Fibroblast of upper back skin (primary cell): ENCODE measurements around the gene CSGALNACT2.
"Not testable (repeated sequence)": the region's sequence is repeated elsewhere in the genome, so short reads cannot be mapped to it uniquely, and the experiment has no call there.

Source experiments
- DNase-seq: peaks from one replicate; pipeline ENCODE4 v3.0.0-alpha.2; 2013

Gene CSGALNACT2, protein sequence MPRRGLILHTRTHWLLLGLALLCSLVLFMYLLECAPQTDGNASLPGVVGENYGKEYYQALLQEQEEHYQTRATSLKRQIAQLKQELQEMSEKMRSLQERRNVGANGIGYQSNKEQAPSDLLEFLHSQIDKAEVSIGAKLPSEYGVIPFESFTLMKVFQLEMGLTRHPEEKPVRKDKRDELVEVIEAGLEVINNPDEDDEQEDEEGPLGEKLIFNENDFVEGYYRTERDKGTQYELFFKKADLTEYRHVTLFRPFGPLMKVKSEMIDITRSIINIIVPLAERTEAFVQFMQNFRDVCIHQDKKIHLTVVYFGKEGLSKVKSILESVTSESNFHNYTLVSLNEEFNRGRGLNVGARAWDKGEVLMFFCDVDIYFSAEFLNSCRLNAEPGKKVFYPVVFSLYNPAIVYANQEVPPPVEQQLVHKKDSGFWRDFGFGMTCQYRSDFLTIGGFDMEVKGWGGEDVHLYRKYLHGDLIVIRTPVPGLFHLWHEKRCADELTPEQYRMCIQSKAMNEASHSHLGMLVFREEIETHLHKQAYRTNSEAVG

DNA sequence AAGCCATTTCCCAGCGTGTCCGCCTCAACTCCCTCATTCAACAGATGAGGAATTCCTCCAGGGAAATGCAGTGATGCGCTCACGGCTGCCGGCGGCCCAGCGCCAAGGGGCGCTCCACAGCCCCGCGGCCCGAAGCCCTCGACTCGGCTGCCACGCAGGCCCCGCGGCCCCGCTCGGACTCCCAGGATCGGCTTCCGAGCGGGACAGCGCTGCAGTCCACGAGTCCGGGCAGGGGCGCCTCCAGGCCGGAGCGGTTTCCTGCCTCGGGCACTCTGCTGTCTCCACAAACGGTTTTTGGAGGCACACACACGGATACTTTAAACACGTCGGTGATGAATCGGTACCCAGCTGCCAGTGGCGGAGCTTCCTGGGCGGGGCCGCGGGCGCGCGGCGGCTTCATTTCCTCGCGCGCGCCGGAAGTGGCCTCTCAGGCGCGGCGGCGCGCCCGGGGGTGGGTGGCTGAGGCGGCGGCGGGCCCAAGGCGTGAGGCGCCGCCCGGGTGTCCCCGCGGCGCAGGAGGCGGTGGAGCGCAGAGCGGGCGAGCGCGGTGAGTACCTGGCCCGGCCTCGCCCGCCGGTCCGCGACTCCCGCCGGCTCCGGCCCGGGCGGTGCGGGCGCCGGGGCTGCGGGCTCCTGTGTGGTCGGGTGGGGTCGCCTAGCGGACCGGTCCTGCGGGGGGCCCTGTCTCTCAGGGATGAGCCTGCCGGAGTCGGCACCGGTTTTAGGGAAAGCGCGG, at the start of gene CSGALNACT2:
Gene CSGALNACT2 (plus strand): TSS at position 425 of the 736 bp plus-strand sequence. CDS start 16,705 bp downstream, outside the sequence.
- DNase-seq, result peak; percentile 83

DNA sequence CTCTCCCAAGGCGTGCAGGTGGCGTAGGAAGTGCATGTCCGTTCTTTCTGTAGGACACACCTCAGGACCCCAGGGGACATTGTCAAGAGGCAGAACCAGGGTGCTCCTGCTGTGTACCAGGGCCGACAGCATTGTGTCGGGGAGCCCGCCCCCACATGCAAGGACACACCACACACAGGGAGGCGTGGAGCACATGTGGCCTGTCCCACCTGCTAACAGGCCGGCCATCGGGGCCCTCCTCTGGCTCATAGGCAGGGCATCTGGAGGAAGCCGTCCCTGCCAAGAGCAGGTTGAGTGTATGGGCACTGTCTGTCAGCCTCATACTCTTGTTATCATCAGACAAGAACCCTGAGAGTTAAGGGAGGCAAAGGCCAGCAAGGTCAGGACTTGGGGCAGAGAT, 48.7 kb upstream of the CSGALNACT2 start:
- no peak for DNase-seq

DNA sequence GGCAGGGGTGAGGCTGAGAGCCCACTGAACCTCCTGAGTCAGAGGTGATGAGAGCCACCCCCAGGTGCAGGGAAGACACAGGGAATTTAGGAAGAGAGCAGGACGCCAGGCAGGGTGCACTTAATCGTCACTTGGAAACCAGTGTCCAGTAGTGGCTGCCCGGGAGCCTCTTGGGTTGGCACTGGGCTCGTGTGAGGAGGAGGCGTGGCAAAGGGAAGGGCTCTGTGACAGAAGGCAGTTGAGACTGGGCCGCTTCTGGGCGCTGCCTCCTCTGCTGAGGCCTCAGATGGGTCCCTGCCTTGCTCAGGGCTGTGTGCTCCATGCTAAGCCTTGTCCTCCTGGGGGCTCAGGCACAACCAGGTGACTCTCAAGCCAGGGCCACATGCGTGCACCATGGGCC, 48.1 kb upstream of the CSGALNACT2 start:
- no peak for DNase-seq

DNA sequence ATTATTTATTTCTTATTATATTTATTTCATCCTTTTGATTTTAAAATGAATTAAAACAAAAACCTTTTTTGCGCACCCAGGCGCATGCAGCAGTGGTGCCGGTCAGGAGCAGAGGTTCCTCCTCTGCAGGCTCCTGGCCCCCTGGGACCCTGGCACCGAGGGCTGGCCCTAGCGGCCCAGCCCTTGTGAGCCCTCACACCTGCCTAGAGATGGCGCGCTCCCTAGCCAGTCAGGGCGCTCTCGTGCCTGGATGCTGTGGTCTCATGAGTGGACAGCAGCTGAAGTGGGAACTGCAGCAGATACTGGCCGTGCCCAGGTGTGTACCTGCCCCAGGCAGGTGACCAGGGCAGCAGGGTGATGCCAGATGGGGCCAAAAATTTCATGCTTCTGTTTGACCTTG, 47.6 kb upstream of the CSGALNACT2 start:
- DNase-seq, result no peak

DNA sequence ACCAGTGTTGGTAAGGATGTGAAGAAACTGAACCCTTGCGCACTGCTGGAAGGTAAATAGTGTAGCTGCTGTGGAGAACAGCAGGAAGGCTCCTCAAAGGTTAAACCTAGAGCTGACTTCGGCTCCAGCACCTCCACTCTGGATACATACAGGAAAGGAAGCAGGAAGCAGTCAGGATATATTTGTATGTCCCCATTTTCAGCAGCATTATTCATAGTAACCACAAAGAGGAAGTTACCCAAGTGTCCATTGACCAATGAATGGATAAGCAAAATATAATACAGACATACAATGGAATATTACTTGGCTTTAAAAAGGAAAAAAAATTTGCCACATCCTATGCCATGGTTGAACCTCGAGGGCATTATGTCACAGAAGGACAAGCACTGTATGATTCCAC, 46.4 kb upstream of the CSGALNACT2 start:
- DNase-seq, result no peak

DNA sequence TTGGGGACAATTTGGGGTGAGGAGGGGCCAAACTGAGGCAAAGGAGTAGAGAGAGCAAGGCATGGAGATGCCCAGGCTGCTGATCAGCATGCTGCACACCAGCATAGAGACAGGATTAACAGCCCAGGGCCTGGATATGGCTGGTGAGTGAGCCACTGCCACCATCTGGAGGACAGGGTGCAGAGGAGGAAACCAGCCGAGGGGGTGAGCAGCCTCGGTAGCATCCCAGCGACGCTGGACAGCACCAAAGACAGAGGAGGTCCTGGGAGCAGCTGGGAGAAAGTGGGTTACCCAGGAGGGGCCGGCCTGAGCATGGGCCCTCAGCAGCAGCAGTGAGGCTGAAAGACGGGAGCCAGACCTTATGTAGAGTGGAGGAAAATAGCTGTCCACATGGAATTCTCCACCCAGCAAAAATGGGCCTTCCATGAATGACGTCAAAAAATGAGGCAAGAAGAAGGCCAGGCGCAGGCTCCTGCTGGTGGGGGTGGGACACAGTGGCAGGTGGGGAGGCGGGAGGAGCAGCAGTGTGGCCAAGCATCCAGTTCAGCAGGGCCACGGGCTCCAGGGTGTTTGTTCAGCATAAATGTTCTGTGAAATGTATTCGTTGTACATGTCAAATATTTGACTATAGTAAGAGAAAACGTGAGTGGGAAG, 44.7 kb upstream of the CSGALNACT2 start:
- DNase-seq, result no peak

DNA sequence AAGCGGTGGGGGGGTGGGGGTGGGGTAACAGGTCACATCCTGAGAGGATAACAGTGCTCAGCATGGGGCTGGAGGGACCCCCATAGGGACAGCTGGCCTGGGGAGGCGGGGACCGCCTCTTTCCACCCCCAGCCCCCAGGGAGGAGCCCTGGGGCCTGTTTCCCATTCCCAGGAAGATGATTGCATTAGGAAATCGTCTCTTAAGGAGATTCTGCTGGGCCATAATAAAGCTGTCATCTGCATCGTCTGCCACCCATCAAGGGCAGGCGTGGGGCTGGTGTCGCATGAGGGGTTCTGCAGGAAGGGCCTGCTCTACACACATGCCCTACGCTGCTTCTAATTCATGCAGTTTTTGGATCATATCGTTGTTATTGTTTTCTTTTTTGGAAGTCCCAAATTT, 44.2 kb upstream of the CSGALNACT2 start:
- no peak for DNase-seq

DNA sequence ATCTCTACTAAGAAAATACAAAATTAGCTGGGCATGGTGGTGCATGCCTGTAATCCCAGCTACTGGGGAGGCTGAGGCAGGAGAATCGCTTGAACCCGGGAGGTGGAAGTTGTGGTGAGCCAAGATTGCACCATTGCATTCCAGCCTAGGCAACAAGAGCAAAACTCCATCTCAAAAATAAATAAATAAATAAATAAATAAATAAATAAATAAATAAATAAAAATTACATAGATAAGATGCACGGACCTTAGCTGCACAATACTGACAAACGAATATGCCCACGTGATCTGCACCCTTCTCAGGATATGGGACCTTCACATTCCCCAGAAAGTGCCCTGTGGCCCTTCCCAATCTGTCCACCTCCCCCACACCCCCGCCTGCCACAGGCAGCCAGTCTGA, 38.9 kb upstream of the CSGALNACT2 start:
- DNase-seq, result not testable (repeated sequence)

DNA sequence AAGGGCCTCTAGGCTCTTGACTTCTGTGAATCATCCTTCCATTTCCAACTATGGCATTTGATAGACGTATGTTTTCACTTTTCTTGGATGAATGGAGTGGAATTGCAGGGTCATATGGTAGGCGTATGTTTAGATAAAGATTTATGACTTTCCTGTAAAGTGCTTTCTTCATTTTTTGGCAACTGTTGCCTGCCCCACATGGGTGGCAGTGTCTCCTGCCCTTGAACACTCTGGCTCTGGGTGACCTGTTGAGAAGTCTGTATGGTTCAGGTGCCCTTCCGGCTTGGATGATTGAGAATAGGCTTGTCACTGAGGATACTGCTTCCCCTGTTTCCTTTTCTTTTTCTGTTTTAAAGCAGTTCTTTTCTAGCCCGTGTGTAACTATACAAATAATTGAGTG, 38.3 kb upstream of the CSGALNACT2 start:
- DNase-seq, result no peak

DNA sequence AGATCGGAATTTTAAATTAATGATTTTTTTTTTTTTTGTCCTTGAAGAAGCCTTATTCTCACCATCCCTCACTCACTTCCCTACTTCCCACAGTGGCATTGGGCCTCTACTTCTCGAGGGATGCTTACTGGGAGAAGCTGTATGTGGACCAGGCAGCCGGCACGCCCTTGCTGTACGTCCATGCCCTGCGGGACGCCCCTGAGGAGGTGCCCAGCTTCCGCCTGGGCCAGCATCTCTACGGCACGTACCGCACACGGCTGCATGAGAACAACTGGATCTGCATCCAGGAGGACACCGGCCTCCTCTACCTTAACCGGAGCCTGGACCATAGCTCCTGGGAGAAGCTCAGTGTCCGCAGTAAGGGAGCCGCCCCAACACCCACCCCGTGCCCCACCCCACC, 37.9 kb upstream of the CSGALNACT2 start:
- DNase-seq, result no peak

DNA sequence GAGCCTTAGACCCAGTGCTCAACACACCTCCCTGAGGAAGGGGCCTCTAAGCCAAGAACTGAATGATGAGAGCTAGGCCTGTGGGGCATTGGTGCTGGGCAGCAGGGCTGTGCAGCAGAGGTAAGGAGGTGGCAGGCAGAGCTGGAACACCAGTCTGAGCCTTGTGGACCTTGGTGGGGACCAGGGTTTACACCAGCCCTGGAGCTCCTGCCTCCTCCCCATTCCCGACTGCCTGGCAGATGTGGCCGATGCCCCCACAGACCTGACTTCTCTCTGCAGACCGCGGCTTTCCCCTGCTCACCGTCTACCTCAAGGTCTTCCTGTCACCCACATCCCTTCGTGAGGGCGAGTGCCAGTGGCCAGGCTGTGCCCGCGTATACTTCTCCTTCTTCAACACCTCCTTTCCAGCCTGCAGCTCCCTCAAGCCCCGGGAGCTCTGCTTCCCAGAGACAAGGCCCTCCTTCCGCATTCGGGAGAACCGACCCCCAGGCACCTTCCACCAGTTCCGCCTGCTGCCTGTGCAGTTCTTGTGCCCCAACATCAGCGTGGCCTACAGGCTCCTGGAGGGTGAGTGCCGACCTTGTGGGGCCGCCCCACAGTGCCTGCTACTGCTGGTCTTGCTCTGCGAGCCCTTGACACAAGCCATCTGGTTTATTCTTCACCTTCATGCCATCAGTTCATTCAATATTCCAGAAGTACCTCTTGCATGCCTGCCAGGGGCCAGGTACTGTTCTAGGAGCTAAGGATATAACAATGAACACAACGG, 36.0 kb upstream of the CSGALNACT2 start:
- DNase-seq, result no peak

DNA sequence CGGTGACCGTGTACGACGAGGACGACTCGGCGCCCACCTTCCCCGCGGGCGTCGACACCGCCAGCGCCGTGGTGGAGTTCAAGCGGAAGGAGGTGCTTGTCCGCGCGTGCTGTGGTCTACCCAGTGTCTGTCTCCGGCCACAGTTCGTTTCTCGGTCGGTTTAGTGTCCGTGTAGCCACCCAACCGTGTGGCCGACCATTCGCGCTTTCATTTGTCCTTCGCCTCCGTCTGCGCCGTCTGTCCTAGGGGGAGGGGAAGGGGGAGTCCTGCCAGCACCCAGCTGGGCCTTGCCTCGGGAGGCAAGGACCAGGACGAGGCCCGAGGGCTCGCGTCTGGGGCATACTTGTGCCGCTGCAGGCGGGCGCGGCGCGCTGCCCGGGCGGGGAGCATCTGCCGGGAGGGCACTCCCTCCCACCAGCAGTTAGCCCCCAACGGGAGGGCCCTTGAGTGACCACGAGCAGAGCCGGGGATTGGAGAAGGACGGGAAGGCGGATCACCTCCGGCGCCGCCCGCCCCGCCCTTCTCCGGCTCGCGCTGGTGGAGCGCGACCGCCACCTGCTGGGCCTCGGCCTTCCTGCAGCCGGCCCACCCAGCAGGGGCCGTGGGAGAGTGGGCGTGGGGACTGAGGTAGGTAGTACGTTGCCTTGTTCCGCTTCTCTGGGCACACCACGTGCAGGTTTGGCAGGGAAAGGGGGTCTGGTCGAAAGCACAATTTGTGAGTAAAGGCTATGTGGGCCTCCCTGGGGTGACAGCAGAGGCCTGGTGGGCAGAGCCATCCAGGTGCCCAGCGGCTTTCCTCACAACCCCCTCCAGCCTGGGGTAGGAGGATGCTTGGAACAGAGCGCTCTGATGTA, 32.9 kb upstream of the CSGALNACT2 start:
- DNase-seq, result peak; percentile 75

DNA sequence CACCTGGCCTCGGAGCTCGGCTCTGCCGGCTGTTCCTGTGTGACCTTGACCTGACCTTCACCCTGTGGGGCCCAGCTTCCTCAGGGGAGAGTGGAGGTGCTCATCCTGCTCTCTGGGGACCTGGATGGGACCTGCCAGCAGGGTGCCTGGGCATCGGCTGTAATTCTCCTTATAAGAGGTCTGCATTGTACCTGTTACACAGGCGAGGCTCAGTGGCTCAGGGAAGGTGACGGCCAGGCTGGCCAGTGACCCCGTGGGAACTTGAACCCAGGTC, 32.4 kb upstream of the CSGALNACT2 start:
- DNase-seq, result no peak

DNA sequence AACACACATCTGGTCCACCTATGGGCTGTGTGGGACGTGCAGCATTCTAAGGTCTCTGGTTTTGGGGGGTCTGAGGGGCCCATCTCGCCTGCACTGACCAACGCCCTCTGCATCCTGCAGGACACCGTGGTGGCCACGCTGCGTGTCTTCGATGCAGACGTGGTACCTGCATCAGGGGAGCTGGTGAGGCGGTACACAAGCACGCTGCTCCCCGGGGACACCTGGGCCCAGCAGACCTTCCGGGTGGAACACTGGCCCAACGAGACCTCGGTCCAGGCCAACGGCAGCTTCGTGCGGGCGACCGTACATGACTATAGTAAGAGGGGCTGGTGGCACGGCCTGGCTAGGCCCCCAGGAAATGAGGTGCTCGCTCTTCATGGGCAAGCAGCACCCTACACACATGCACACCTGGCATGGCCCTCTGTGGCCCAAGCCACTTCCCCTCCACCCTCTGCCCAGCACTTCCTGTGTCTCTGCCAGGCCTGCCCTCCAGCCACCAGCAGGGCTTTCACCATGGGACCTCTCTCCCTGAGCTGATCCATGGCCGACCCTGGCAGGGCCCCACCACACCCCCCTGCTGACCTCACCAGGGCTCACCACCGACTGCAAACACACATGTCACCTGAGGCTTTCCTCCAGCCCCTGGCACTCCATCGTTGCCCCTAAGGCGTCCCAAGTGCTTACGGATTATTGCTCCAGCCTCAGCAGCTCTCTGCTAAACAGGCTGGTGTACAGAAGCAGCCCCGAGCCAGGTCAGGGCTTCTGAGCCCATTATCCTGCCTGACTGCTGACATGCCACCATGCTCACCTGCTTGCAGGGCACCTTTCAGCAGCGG, 31.8 kb upstream of the CSGALNACT2 start:
- no peak for DNase-seq

DNA sequence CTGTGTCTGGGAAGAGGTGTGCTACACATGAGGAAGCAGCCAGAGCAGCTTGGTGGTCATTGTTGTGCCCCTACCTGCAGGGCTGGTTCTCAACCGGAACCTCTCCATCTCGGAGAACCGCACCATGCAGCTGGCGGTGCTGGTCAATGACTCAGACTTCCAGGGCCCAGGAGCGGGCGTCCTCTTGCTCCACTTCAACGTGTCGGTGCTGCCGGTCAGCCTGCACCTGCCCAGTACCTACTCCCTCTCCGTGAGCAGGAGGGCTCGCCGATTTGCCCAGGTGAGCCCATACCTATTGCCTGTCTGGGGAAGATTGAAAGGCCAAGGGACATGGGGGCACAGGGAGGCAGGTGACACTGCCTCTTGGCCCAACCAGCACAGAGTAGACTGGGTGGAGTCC, 29.3 kb upstream of the CSGALNACT2 start:
- DNase-seq, result no peak

DNA sequence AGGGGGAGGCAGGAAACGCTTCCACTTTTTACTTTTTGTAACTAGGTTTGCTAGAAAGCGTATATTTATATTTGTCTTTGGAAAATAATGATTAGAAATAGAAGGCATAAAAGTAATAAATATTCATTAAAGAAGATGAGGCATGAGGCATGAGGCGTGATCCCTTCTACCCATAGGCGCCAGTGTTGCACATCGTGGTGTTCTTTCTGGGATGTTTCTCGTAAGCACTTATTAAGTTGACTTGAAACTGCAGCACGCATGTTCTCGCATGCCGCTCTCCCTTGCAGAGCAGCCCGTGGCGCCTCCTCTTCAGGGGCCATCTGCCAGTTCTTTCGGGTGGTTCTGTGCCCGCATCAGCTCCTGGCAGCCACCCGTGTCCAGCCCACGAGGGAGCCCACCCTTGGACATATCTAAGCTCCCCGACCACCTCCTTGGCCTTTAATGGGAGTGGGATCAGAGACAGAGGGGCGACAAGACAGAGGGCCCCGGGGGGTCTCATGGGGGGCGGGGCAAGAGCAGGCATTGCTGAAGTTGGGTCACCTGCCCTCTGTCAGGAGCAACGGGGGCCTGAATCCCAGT, 28.5 kb upstream of the CSGALNACT2 start:
- no peak for DNase-seq

DNA sequence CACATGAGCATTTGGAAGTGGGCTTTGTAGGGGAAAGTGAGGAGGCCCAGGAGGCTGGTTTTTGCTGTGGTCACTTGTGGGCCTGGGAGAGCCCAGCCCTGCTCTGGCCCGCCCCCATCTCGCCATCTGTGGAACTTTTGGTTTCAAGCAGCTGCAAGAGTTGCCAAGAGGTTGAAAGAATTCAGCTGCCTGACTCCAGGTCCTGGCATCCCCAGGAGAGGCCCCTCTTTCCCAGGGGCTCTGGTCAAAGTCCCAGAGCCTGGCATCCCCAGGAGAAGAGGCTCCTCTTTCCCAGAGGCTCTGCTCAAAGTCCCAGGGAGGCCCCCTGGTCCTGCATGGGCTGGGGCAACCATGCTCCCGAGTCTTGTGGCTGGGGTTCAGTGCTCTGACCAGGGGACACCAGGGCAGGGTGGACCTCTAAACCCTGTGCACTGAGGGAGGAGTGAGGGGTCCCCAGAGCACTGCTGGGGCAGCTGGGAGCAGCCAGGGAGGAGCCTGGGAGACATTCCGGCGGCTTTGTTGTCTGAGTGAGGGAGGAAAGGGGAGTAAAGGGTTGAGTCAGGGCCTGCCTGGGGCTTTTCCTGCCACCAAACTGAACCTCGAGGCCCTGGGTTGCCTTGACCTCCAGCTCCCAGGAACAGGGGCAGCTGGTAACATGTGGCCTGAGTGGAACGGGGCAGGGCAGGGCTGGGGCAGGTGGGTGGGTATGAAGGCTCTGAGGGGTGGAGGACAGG, 27.7 kb upstream of the CSGALNACT2 start:
- peak; percentile 52 for DNase-seq

DNA sequence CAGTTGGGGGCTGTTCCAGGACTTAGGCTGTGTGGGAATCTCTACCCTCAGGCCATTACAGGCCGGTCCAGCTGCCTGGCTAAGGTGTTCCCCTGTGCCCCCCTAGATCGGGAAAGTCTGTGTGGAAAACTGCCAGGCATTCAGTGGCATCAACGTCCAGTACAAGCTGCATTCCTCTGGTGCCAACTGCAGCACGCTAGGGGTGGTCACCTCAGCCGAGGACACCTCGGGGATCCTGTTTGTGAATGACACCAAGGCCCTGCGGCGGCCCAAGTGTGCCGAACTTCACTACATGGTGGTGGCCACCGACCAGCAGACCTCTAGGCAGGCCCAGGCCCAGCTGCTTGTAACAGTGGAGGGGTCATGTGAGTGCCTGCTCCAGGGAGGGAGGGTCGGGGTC, 27.1 kb upstream of the CSGALNACT2 start:
- no peak for DNase-seq

DNA sequence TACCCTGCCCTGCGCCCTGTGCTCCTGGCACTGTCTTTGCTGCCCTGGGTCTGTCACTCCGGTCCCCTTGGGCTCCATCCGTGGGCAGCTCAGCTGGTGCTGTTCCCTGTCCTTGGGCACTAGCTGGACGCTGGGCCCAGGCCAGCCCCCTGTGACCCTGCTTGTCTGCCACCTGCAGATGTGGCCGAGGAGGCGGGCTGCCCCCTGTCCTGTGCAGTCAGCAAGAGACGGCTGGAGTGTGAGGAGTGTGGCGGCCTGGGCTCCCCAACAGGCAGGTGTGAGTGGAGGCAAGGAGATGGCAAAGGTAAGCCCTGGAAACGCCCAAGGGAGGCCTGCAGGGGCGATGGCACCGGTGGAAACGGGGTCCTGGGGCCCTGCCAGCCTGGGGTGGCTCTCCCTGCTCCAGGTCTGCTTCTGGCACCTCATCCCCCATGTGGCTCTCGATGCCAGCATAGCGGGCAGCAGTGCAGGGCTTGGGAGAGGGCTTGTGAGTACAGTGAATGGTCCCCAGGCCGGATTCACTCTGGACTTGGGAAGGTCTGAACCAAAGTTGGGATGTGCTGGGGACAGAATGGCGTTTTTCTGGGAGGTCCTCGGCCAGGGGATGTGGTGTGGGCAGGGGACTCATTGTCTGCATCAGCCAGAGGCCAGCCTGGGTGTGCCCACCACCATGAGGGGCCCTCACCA, 26.2 kb upstream of the CSGALNACT2 start:
- no peak for DNase-seq
